Measurements from ENCODE around the gene EGR2. TPM values are rescaled to one million over a fixed set of nuclear protein-coding genes. Genes with fewer than 3 reads are reported as not detected.

The EGR2 gene
- total RNA-seq, 1 donor from 2014 or later: 1.1 TPM

DNA sequence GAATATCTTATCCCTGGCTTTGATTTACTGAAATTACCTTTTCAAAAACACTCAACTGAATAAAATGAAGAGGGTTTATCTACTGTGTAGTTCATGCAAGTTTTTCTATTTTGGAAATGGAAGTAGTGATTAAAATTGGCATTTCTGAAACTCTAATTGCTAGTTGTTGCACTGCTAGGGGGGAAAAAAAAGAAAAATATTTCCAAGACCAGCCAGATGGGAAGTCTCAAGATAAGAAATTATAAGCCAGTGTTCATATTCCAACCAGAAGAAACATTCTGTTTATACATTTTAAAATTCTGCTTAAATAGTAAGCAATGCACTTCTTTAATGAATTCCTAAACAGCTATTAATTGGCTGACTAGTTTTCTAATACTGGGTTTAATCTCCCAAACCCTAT lies 21.1 kb downstream of the EGR2 start:
- Mint-ChIP-seq H3K27me3 (peaks cover 3% of the 10 kb centered on the region), H3K4me3 (ENCODE audit: low read depth) (no peak overlapping the region), H3K36me3 (ENCODE audit: insufficient read depth) (no peaks in the 10 kb centered on the region), H3K9me3 (ENCODE audit: low read depth) (no peaks in the 10 kb centered on the region), H3K27ac (no peak overlapping the region), H3K4me1 (ENCODE audit: low read depth) (no peaks in the 10 kb centered on the region)
- DNase-seq (ENCODE audit: low spot score, unreplicated experiment): no peak
- TF ChIP-seq, protein P1, sequence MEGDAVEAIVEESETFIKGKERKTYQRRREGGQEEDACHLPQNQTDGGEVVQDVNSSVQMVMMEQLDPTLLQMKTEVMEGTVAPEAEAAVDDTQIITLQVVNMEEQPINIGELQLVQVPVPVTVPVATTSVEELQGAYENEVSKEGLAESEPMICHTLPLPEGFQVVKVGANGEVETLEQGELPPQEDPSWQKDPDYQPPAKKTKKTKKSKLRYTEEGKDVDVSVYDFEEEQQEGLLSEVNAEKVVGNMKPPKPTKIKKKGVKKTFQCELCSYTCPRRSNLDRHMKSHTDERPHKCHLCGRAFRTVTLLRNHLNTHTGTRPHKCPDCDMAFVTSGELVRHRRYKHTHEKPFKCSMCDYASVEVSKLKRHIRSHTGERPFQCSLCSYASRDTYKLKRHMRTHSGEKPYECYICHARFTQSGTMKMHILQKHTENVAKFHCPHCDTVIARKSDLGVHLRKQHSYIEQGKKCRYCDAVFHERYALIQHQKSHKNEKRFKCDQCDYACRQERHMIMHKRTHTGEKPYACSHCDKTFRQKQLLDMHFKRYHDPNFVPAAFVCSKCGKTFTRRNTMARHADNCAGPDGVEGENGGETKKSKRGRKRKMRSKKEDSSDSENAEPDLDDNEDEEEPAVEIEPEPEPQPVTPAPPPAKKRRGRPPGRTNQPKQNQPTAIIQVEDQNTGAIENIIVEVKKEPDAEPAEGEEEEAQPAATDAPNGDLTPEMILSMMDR (IDR thresholded peaks at IDR 0.05; ENCODE audit: unreplicated experiment): no peak

DNA sequence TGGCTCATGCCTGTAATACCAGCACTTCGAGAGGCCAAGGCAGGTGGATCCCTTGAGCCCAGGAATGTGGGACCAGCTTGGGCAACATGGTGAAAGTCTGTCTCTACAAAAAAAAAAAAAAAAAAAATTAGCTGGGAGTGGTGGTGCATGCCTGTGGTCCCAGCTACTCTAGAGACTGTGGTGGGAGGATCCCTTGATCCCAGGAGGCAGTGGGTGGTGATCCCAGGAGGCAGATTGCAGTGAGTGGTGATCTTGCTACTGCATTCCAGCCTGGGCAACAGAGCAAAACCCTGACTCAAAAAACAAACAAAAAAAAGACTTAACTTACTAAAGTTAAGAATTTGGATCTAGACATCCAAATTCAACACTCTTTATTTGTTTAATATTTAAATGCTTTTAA lies 21.9 kb downstream of the EGR2 start:
- Mint-ChIP-seq H3K4me1 (ENCODE audit: low read depth) (no peaks in the 10 kb centered on the region), H3K36me3 (ENCODE audit: insufficient read depth) (no peaks in the 10 kb centered on the region), H3K9me3 (ENCODE audit: low read depth) (no peaks in the 10 kb centered on the region), H3K27me3 (peaks cover 9% of the 10 kb centered on the region), H3K4me3 (ENCODE audit: low read depth) (no peak overlapping the region), H3K27ac (no peak overlapping the region)
- TF ChIP-seq, protein P1 (IDR thresholded peaks at IDR 0.05; ENCODE audit: unreplicated experiment): no peak
- DNase-seq (ENCODE audit: low spot score, unreplicated experiment): no peak

DNA sequence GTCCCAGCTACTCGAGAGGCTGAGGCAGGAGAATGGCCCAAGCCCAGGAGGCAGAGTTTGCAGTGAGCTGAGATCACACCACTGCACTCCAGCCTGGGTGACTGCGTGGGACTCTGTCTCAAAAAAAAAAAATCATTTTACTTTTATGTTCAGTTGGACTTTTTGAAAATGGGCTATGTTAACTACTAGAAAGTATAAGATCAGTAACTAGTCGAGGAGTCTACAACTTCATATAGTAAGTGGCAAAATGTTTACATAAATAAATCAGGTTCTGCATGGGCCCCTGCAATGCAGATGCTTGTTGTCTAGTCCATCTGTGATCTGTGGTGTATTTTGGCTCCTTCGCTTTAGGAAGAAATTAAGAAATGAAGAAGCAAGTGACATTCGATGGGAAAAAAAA lies 23.9 kb downstream of the EGR2 start:
- Mint-ChIP-seq H3K36me3 (ENCODE audit: insufficient read depth) (no peaks in the 10 kb centered on the region), H3K27me3 (peaks cover 9% of the 10 kb centered on the region), H3K4me1 (ENCODE audit: low read depth) (no peaks in the 10 kb centered on the region), H3K4me3 (ENCODE audit: low read depth) (no peak overlapping the region), H3K27ac (no peak overlapping the region), H3K9me3 (ENCODE audit: low read depth) (peaks cover under 1% of the 10 kb centered on the region)
- TF ChIP-seq, protein P1 (IDR thresholded peaks at IDR 0.05; ENCODE audit: unreplicated experiment): no peak
- DNase-seq (ENCODE audit: low spot score, unreplicated experiment): no peak

DNA sequence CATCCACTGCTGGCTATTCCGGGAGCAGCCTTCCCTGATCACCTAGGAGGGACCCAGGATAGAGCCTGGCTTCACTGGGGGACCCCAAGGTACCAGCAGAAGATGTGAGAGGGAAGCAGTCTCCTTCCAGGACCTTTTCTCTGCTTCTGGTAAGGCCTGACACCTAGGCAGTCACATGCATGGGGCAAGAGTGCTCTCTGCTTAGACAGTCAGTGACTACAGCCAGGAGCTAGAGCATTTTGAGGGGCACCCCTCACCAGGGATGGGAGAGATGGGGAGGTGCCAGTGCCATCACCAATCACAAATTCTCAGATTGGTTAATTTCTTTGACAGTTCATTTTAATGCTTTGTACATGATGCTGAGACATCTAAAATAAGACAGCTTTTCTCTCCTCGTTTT lies 25.6 kb downstream of the EGR2 start:
- Mint-ChIP-seq H3K9me3 (ENCODE audit: low read depth) (peaks cover 6% of the 10 kb centered on the region), H3K4me1 (ENCODE audit: low read depth) (no peaks in the 10 kb centered on the region), H3K27ac (no peak overlapping the region), H3K36me3 (ENCODE audit: insufficient read depth) (no peaks in the 10 kb centered on the region), H3K4me3 (ENCODE audit: low read depth) (no peak overlapping the region), H3K27me3 (peaks cover 6% of the 10 kb centered on the region)
- TF ChIP-seq, protein P1 (IDR thresholded peaks at IDR 0.05; ENCODE audit: unreplicated experiment): no peak
- DNase-seq (ENCODE audit: low spot score, unreplicated experiment): no peak

DNA sequence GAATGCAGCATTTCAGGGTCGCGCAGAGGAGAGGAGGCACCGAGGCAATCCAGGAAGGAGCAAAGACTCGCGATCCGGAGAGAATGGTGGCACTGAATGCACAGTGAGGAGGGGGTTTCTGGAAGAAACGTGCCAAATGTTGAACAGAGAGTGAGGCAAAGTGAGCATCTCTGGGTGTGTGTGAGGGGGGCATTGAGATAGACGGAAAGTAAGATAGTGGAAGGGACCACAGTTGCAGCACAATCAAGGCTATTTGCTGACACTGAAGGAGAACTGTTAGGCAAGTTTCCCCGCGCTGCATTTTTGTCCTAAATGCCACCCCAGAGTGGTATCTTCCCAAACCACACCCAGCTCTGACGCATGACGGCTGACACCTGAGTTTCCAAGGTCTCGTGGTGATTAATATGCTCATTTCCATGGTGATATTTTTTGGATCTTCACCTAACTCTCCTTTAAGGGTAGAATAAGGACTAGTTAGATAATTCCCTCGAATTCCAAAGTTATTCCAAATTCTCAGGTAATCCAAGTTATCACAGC lies 26.1 kb downstream of the EGR2 start:
- H3K36me3 Mint-ChIP-seq (ENCODE audit: insufficient read depth): peaks cover 3% of the 10 kb centered on the region
- no peak overlapping the region for H3K4me3 Mint-ChIP-seq (ENCODE audit: low read depth)
- H3K27me3 Mint-ChIP-seq: peaks cover 6% of the 10 kb centered on the region
- DNase-seq (ENCODE audit: low spot score, unreplicated experiment): no peak
- TF ChIP-seq, protein P1 (IDR thresholded peaks at IDR 0.05; ENCODE audit: unreplicated experiment): no peak
- H3K27ac Mint-ChIP-seq: no peak overlapping the region
- H3K9me3 Mint-ChIP-seq (ENCODE audit: low read depth): peaks cover 9% of the 10 kb centered on the region
- H3K4me1 Mint-ChIP-seq (ENCODE audit: low read depth): no peaks in the 10 kb centered on the region
